PC-9 (cell line): ENCODE measurements around the gene MFAP3.

Experiments used
- EZH2 ChIP-seq: fragments of 200-600 bp; sonication (generic); IDR thresholded peaks from 2 replicates; pipeline ENCODE4 v1.8.0; 2017; ENCODE audit warnings: antibody characterized with exemption, low read depth
- TF ChIP-seq, protein P1 (sequence below): fragments of 200-600 bp; sonication (generic); conservative IDR thresholded peaks from 2 replicates; pipeline ENCODE4 v1.6.1; 2017; ENCODE audit warnings: mixed run types, antibody characterized with exemption, mild to moderate bottlenecking, moderate library complexity

DNA sequence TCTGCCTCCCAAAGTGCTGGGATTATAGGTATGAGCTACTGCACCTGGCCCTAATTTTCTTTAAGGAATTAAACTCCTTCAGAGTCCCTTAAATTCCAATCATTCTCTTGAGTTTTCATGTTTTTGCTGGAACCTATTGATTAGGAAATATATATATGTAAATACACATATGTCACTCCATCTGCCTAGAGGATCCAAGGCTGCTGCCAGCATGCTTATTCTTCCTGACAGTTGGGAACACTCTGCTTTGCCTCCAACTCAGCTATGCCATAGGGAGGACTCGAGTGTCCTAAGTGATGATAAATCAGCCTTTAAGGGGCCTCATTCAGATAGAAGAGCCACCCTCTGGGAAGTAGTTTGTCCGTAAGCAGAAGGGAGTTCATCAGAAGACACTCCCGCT lies 21.8 kb downstream of the MFAP3 start:
- TF ChIP-seq, protein P1, sequence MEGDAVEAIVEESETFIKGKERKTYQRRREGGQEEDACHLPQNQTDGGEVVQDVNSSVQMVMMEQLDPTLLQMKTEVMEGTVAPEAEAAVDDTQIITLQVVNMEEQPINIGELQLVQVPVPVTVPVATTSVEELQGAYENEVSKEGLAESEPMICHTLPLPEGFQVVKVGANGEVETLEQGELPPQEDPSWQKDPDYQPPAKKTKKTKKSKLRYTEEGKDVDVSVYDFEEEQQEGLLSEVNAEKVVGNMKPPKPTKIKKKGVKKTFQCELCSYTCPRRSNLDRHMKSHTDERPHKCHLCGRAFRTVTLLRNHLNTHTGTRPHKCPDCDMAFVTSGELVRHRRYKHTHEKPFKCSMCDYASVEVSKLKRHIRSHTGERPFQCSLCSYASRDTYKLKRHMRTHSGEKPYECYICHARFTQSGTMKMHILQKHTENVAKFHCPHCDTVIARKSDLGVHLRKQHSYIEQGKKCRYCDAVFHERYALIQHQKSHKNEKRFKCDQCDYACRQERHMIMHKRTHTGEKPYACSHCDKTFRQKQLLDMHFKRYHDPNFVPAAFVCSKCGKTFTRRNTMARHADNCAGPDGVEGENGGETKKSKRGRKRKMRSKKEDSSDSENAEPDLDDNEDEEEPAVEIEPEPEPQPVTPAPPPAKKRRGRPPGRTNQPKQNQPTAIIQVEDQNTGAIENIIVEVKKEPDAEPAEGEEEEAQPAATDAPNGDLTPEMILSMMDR, result no peak
- no peak for TF ChIP-seq EZH2
